Common myeloid progenitor, CD34-positive (primary cell): Measurements from ENCODE around the gene KCNS3. TPM values are rescaled to one million over a fixed set of nuclear protein-coding genes. Genes with fewer than 3 reads are reported as not detected.

Experiments
- CTCF ChIA-PET: fragments of 350-600 bp; sonication (Branson Sonifier 250); formaldehyde crosslinking; loops from one replicate; lab custom pipeline; 2021; ENCODE audit warnings: antibody characterized with exemption; lab: Charles Lee
- POLR2A ChIA-PET: fragments of 350-600 bp; sonication (Branson Sonifier 250); formaldehyde crosslinking; loops from one replicate; lab custom pipeline; 2021; ENCODE audit warnings: antibody characterized with exemption; lab: Charles Lee
- DNase-seq, 3 donors: peaks; one replicate each; pipeline versions ENCODE4 v3.0.0 to v3.0.0-alpha.2; 2013
- H3K27ac ChIP-seq, 2 experiments: 1 replicate in 1 of 2; 2 replicates in 1 of 2; pipeline ENCODE4 v1.7.0; 2013; ENCODE audit warnings: inconsistent platforms in 2 of 2, low read length in 2 of 2, mild to moderate bottlenecking in 2 of 2, low read depth in 1 of 2, moderate library complexity in 1 of 2; ENCODE audit not compliant: severe bottlenecking in 2 of 2, insufficient read depth in 1 of 2, poor library complexity in 1 of 2
- H3K27me3 ChIP-seq, 5 experiments: replicated peaks in 2 of 5; 1 replicate in 3 of 5; 2 replicates in 2 of 5; pipeline versions ENCODE4 v1.6.1 to v1.7.0; 2013; ENCODE audit warnings: low read length in 4 of 5, mild to moderate bottlenecking in 2 of 5, moderate library complexity in 2 of 5, inconsistent platforms in 1 of 5; ENCODE audit not compliant: insufficient read depth in 5 of 5, control insufficient read depth in 4 of 5
- H3K36me3 ChIP-seq, 4 experiments: 1 replicate in 2 of 4; 2 replicates in 2 of 4; pipeline versions ENCODE4 v1.6.1 to v1.7.0; 2013; ENCODE audit warnings: low read length in 3 of 4, control low read depth in 1 of 4, mild to moderate bottlenecking in 1 of 4; ENCODE audit not compliant: control insufficient read depth in 4 of 4, insufficient read depth in 4 of 4
- H3K4me1 ChIP-seq, 4 experiments: 1 replicate in 3 of 4; 2 replicates in 1 of 4; pipeline versions ENCODE4 v1.6.1 to v1.7.1; 2013; ENCODE audit warnings: low read length in 3 of 4, mild to moderate bottlenecking in 3 of 4, control low read depth in 1 of 4, inconsistent platforms in 1 of 4, moderate library complexity in 1 of 4; ENCODE audit not compliant: control insufficient read depth in 4 of 4, insufficient read depth in 4 of 4; ENCODE audit errors: control extremely low read depth in 1 of 4
- H3K4me3 ChIP-seq, 7 experiments: 1 replicate in 4 of 7; 2 replicates in 3 of 7; pipeline versions ENCODE4 v1.5.1 to v1.7.0; 2013; ENCODE audit warnings: mild to moderate bottlenecking in 7 of 7, low read length in 6 of 7, moderate library complexity in 6 of 7, inconsistent platforms in 2 of 7, low read depth in 2 of 7, control low read depth in 1 of 7; ENCODE audit not compliant: insufficient read depth in 4 of 7, control insufficient read depth in 1 of 7; ENCODE audit errors: extremely low read depth in 1 of 7
- H3K9me3 ChIP-seq, 5 experiments: 1 replicate in 4 of 5; 2 replicates in 1 of 5; pipeline versions ENCODE4 v1.6.1 to v1.7.1; 2013; ENCODE audit warnings: low read length in 4 of 5, mild to moderate bottlenecking in 2 of 5, inconsistent platforms in 1 of 5, low read depth in 1 of 5, moderate library complexity in 1 of 5; ENCODE audit not compliant: control insufficient read depth in 4 of 5, insufficient read depth in 2 of 5; ENCODE audit errors: control extremely low read depth in 1 of 5
- WGBS: methylation state at CpG from one replicate; pipeline ENCODE4 v1.1.5; 2013; ENCODE audit not compliant: insufficient coverage; 5-methylcytosine and 5-hydroxymethylcytosine counted together
- polyA plus RNA-seq: library from polyadenylated mRNA; unstranded; fragments of 120-200 nt; gene quantifications from one replicate; pipeline ENCODE4 v1.2.1, GENCODE V29; 2013

KCNS3 gene
- not detected for polyA plus RNA-seq

GRCh38 chr2:17878281-17879136, at the start of gene KCNS3:
TSS of gene KCNS3 (plus strand) at chr2:17878667. CDS start at chr2:17931009, 52,342 bp downstream.
- ChIA-PET CTCF (interaction anchor here (1.2 kb wide), 1 partner anchor 27 kb away, joined by 3 read pairs; no protein-coding TSS in a partner anchor), POLR2A (no interaction called here)
- Histone ChIP-seq H3K27ac (no peak within 1 kb of the TSS), H3K4me1 (peaks cover 0 to 22% (median 19%) of the 10 kb centered on the region in 4 experiments), H3K4me3 (peak within 1 kb of the TSS; percentile 1 to 66 (median 43)), H3K27me3 (peaks cover 18 to 86% (median 47%) of the 10 kb centered on the region in 5 experiments), H3K36me3 (no peaks in the 10 kb centered on the region), H3K9me3 (peaks cover 0 to 1% (median 0%) of the 10 kb centered on the region in 5 experiments)
- peak in 2 of 3 donors; percentile 31 to 50 for DNase-seq
- WGBS: under 1% methylated on average over 98 of the region's 106 CpGs

- no peaks in the 10 kb centered on the region for H3K9me3 ChIP-seq
- peaks cover 0 to 9% (median 6%) of the 10 kb centered on the region in 4 experiments for H3K4me1 ChIP-seq
- 12% methylated on average over 33 of the region's 37 CpGs for WGBS
- peak overlapping the region in 5 of 7 experiments; percentile 23 to 60 (median 35) for H3K4me3 ChIP-seq
- POLR2A ChIA-PET: no interaction called here
- H3K27me3 ChIP-seq: peaks cover 0 to 15% (median 6%) of the 10 kb centered on the region in 5 experiments
- peak; percentile 58 to 65 (median 63) for DNase-seq
- CTCF ChIA-PET: interaction anchor here (0.6 to 4.5 kb wide), 13 partner anchors 7 to 114 kb away, joined by 3 to 18 read pairs (median 4); no protein-coding TSS in a partner anchor
- H3K36me3 ChIP-seq: no peaks in the 10 kb centered on the region
- no peak overlapping the region for H3K27ac ChIP-seq
Measured at GRCh38 chr2:17830053-17831034, 48.1 kb upstream of the KCNS3 start.

- CTCF ChIA-PET: interaction anchor here (1.1 kb wide), 1 partner anchor 9 kb away, joined by 3 read pairs; no protein-coding TSS in a partner anchor
- H3K4me1 ChIP-seq: peaks cover 0 to 5% (median 5%) of the 10 kb centered on the region in 4 experiments
- no peaks in the 10 kb centered on the region for H3K36me3 ChIP-seq
- peaks cover 0 to 11% (median 7%) of the 10 kb centered on the region in 5 experiments for H3K27me3 ChIP-seq
- DNase-seq: no peak
- POLR2A ChIA-PET: no interaction called here
- no peak overlapping the region for H3K4me3 ChIP-seq
- no peaks in the 10 kb centered on the region for H3K9me3 ChIP-seq
- no peak overlapping the region for H3K27ac ChIP-seq
- WGBS: 50% methylated on average over 2 of the region's 2 CpGs
Measured at GRCh38 chr2:17835516-17835915, 43.0 kb upstream of the KCNS3 start.

GRCh38 chr2:17839959-17840358, 38.5 kb upstream of the KCNS3 start:
- Histone ChIP-seq H3K4me1 (no peaks in the 10 kb centered on the region), H3K27me3 (peaks cover 0 to 4% (median 0%) of the 10 kb centered on the region in 5 experiments), H3K9me3 (no peaks in the 10 kb centered on the region), H3K27ac (no peak overlapping the region), H3K4me3 (no peak overlapping the region), H3K36me3 (no peaks in the 10 kb centered on the region)
- CTCF ChIA-PET: no interaction called here
- 90% methylated on average over 1 of the region's 2 CpGs for WGBS
- DNase-seq: no peak
- POLR2A ChIA-PET: no interaction called here

GRCh38 chr2:17843457-17843856, 35.0 kb upstream of the KCNS3 start:
- Histone ChIP-seq H3K4me3 (no peak overlapping the region), H3K4me1 (no peaks in the 10 kb centered on the region), H3K27ac (no peak overlapping the region), H3K9me3 (no peaks in the 10 kb centered on the region), H3K36me3 (no peaks in the 10 kb centered on the region), H3K27me3 (peaks cover 0 to 8% (median 0%) of the 10 kb centered on the region in 5 experiments)
- POLR2A ChIA-PET: no interaction called here
- no peak for DNase-seq
- CTCF ChIA-PET: interaction anchor here (0.7 to 4.1 kb wide), 2 partner anchors 12 to 1336 kb away, joined by 3 to 18 read pairs; no protein-coding TSS in a partner anchor
- 94% methylated on average over 2 of the region's 2 CpGs for WGBS

GRCh38 chr2:17845806-17846205, 32.7 kb upstream of the KCNS3 start:
- Histone ChIP-seq H3K27ac (no peak overlapping the region), H3K27me3 (peaks cover 0 to 10% (median 0%) of the 10 kb centered on the region in 5 experiments), H3K4me1 (no peaks in the 10 kb centered on the region), H3K36me3 (no peaks in the 10 kb centered on the region), H3K9me3 (no peaks in the 10 kb centered on the region), H3K4me3 (no peak overlapping the region)
- WGBS: 97% methylated on average over 7 of the region's 7 CpGs
- DNase-seq: no peak
- ChIA-PET POLR2A (no interaction called here), CTCF (interaction anchor here (1.0 to 4.1 kb wide), 3 partner anchors 11 to 73 kb away, joined by 4 to 18 read pairs (median 8); no protein-coding TSS in a partner anchor)
